KOPT-K1 (cell line): ENCODE data around the gene TMEM92.

Experiments
- H3K27ac ChIP-seq: fragments of 200-600 bp; sonication (generic); 2 replicates; pipeline ENCODE4 v1.5.1; 2016; ENCODE audit warnings: antibody characterized with exemption, mild to moderate bottlenecking, low read depth, low read length; ENCODE audit not compliant: poor library complexity, severe bottlenecking
- H3K36me3 ChIP-seq: fragments of 200-600 bp; sonication (generic); 2 replicates; pipeline ENCODE4 v1.5.1; 2017; ENCODE audit warnings: antibody characterized with exemption, mild to moderate bottlenecking, low read length, moderate library complexity; ENCODE audit not compliant: insufficient read depth
- H3K9me3 ChIP-seq: fragments of 200-600 bp; sonication (generic); 2 replicates; pipeline ENCODE4 v1.5.1; 2017; ENCODE audit warnings: antibody characterized with exemption, low read length, mild to moderate bottlenecking; ENCODE audit not compliant: insufficient read depth, poor library complexity, severe bottlenecking

Gene TMEM92

GRCh38 chr17:50274142-50274896 is at the start of gene TMEM92:
TSS of gene TMEM92 (plus strand) at chr17:50274466. CDS start at chr17:50274502, 36 bp downstream.
- H3K9me3 ChIP-seq: no peaks in the 10 kb centered on the region
- H3K36me3 ChIP-seq: no peaks in the 10 kb centered on the region
- H3K27ac ChIP-seq: no peak within 1 kb of the TSS

- no peaks in the 10 kb centered on the region for H3K36me3 ChIP-seq
- H3K9me3 ChIP-seq: peaks cover 27% of the 10 kb centered on the region
- no peak overlapping the region for H3K27ac ChIP-seq
These were observed 48.5 kb upstream of the TMEM92 start for GRCh38 chr17:50225701-50226240.

GRCh38 chr17:50234581-50234980 is 39.7 kb upstream of the TMEM92 start:
- no peak overlapping the region for H3K27ac ChIP-seq
- H3K9me3 ChIP-seq: peaks cover 17% of the 10 kb centered on the region
- no peaks in the 10 kb centered on the region for H3K36me3 ChIP-seq

GRCh38 chr17:50237901-50238300 is 36.4 kb upstream of the TMEM92 start:
- Histone ChIP-seq H3K27ac (no peak overlapping the region), H3K36me3 (no peaks in the 10 kb centered on the region)

GRCh38 chr17:50238601-50239280 is 35.5 kb upstream of the TMEM92 start:
- Histone ChIP-seq H3K9me3 (peaks cover 16% of the 10 kb centered on the region), H3K27ac (no peak overlapping the region), H3K36me3 (no peaks in the 10 kb centered on the region)

More at GRCh38 chr17:50237901-50238300, 36.4 kb upstream of the TMEM92 start:
- H3K9me3 ChIP-seq: peaks cover 17% of the 10 kb centered on the region

- no peak overlapping the region for H3K27ac ChIP-seq
- no peaks in the 10 kb centered on the region for H3K36me3 ChIP-seq
- H3K9me3 ChIP-seq: peaks cover 4% of the 10 kb centered on the region
These were observed 34.3 kb upstream of the TMEM92 start for GRCh38 chr17:50239937-50240336.

GRCh38 chr17:50240851-50241250 is 33.4 kb upstream of the TMEM92 start:
- no peaks in the 10 kb centered on the region for H3K36me3 ChIP-seq
- H3K9me3 ChIP-seq: no peaks in the 10 kb centered on the region
- no peak overlapping the region for H3K27ac ChIP-seq

- H3K36me3 ChIP-seq: no peaks in the 10 kb centered on the region
- no peak overlapping the region for H3K27ac ChIP-seq
- H3K9me3 ChIP-seq: no peaks in the 10 kb centered on the region
These were observed 32.8 kb upstream of the TMEM92 start for GRCh38 chr17:50241431-50241830.

- Histone ChIP-seq H3K36me3 (no peaks in the 10 kb centered on the region), H3K9me3 (peaks cover 22% of the 10 kb centered on the region), H3K27ac (no peak overlapping the region)
These were observed 29.5 kb upstream of the TMEM92 start for GRCh38 chr17:50244771-50245170.

GRCh38 chr17:50248255-50248654 is 26.0 kb upstream of the TMEM92 start:
- Histone ChIP-seq H3K36me3 (no peaks in the 10 kb centered on the region), H3K27ac (no peak overlapping the region), H3K9me3 (peaks cover 22% of the 10 kb centered on the region)

GRCh38 chr17:50252781-50253180 is 21.5 kb upstream of the TMEM92 start:
- no peaks in the 10 kb centered on the region for H3K36me3 ChIP-seq
- H3K27ac ChIP-seq: no peak overlapping the region
- peaks cover 17% of the 10 kb centered on the region for H3K9me3 ChIP-seq

- Histone ChIP-seq H3K36me3 (no peaks in the 10 kb centered on the region), H3K27ac (no peak overlapping the region), H3K9me3 (no peaks in the 10 kb centered on the region)
These were observed 18.3 kb upstream of the TMEM92 start for GRCh38 chr17:50255766-50256635.

GRCh38 chr17:50256826-50257618 is 17.2 kb upstream of the TMEM92 start:
- H3K27ac ChIP-seq: no peak overlapping the region
- H3K36me3 ChIP-seq: no peaks in the 10 kb centered on the region
- no peaks in the 10 kb centered on the region for H3K9me3 ChIP-seq

GRCh38 chr17:50257676-50258224 is 16.5 kb upstream of the TMEM92 start:
- no peak overlapping the region for H3K27ac ChIP-seq
- no peaks in the 10 kb centered on the region for H3K36me3 ChIP-seq
- H3K9me3 ChIP-seq: no peaks in the 10 kb centered on the region
